Ureter (tissue), 1 donor: ENCODE measurements around the gene FAM13C. TPM values are rescaled to one million over a fixed set of nuclear protein-coding genes. Genes with fewer than 3 reads are reported as not detected.
"Not testable (repeated sequence)": the region's sequence is repeated elsewhere in the genome, so short reads cannot be mapped to it uniquely, and the experiment has no call there.

Experiments used
- DNase-seq: peaks from one replicate; pipeline ENCODE4 v3.0.0-alpha.2; 2020; ENCODE audit warnings: low spot score
- total RNA-seq: library from RNA; stranded (reverse); gene quantifications from one replicate; pipeline ENCODE4 v1.2.4, GENCODE V29; 2023
- donor health status: DM: yes; HTN: yes; CAD: no.

Gene FAM13C
- total RNA-seq: 26.6 TPM

- peak; percentile 69 for DNase-seq
Observed at GRCh38 chr10:59362144-59362958, at the start of gene FAM13C. Gene FAM13C, minus strand, starts transcription at chr10:59362549. Its CDS starts 89 bp downstream, at chr10:59362460.

DNA sequence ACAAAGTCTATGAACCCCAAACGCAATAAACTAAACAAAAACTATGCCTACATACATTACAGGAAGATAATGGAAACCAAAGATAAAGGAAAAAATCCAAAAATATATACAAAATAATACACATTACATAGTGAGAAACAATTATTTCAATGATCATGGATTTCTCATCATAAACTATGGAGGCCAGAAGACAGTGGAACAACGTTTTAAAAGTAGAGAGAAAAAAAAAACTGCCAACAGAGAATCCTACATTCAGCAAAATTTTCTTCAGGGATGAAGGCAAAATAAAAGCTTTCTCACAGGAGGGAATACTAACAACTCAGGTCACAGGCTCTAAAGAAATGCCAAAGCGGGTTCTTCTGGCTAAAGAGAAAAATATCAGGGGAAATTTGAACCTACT, 42.9 kb upstream of the FAM13C start:
- no peak for DNase-seq

GRCh38 chr10:59400214-59400613, 37.9 kb upstream of the FAM13C start:
- no peak for DNase-seq

DNA sequence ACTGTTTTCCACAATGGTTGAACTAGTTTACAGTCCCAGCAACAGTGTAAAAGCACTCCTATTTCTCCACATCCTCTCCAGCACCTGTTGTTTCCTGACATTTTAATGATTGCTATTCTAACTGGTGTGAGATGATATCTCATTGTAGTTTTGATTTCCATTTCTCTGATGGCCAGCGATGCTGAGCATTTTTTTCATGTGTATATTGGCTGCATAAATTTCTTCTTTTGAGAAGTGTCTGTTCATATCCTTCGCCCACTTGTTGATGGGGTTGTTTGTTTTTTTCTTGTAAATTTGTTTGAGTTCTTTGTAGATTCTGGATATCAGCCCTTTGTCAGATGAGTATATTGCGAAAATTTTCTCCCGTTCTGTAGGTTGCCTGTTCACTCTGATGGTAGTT, 37.0 kb upstream of the FAM13C start:
- DNase-seq: not testable (repeated sequence)

DNA sequence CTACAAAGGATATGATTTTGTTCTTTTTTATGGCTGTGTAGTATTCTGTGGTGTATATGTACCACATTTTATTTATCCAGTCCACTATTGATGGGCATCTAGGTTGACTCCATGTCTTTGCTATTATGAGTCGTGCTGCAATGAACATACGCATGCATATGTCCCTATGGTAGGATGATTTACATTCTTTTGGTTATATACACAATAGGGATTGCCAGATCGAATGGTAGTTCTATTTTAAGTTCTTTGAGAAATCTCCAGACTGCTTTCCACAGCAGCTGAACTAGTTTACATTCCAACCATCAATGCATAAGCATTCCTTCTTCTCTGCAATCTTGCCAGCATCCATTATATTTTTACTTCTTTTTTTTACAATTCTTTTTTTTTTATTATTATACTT, 35.6 kb upstream of the FAM13C start:
- DNase-seq: no peak

- DNase-seq: no peak
Observed at GRCh38 chr10:59395984-59396383, 33.6 kb upstream of the FAM13C start.

- DNase-seq: no peak
Observed at GRCh38 chr10:59393349-59393748, 31.0 kb upstream of the FAM13C start.

GRCh38 chr10:59391060-59391459, 28.7 kb upstream of the FAM13C start:
- no peak for DNase-seq

DNA sequence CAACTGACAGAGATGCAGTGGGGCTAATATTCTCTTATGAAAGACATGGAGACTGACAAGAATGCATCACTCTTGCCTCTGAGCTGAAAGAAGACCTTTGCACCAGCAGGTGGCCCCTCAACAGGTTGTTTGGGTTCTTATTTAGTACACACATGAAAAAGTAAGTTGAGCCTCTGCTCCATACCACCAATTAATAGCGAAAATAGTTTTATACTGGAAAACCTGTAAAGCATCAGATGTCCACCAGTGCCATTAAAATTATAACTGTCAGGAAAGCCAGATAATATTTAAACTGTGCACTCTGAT, 26.3 kb upstream of the FAM13C start:
- DNase-seq: no peak

- DNase-seq: no peak
Observed at GRCh38 chr10:59387951-59388670, 25.8 kb upstream of the FAM13C start.

GRCh38 chr10:59384761-59385160, 22.4 kb upstream of the FAM13C start:
- DNase-seq: no peak

GRCh38 chr10:59383908-59384307, 21.6 kb upstream of the FAM13C start:
- DNase-seq: no peak

- no peak for DNase-seq
Observed at GRCh38 chr10:59383436-59383835, 21.1 kb upstream of the FAM13C start.

GRCh38 chr10:59382831-59383295, 20.5 kb upstream of the FAM13C start:
- DNase-seq: no peak

GRCh38 chr10:59381687-59382086, 19.3 kb upstream of the FAM13C start:
- no peak for DNase-seq

- DNase-seq: no peak
Observed at GRCh38 chr10:59376846-59377245, 14.5 kb upstream of the FAM13C start.

GRCh38 chr10:59375990-59376389, 13.6 kb upstream of the FAM13C start:
- DNase-seq: no peak

DNA sequence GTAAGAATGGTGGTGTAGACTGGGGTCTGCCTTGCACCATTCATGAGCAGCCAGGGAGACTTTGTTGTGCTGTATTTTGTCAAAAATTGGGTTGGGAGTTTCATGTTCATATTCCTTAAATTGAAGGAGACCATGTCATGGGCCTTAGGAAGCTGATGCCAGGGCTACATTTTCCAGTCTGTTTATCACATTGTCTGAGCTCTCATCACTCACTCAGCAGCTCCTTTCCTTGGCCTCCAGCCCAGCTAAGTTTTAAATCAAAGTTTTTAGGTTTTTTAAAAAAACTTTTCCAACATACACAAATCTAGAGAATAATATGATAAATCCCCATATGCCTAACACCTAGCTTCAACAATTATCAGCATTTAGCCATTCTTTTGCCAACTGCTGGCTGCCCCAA, 12.6 kb upstream of the FAM13C start:
- DNase-seq: no peak

DNA sequence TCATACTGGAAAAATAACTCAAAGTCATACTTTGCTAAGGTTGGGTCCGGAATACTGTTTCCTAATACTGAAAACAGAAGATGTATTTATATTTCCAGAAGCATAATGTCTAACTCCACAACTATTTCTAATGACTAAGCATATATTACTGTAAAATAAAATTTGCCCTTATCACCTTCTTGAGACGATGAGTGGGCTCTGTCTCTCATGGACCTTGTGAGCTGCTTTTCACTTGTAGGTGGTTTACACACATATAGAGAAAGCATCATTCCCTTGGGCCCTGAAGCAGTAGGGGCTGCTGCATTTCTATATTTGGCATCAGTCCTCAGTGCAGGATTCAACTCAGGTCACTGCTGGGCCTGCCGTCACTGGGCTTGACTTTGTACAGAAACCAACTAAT, 10.7 kb upstream of the FAM13C start:
- DNase-seq: no peak

DNA sequence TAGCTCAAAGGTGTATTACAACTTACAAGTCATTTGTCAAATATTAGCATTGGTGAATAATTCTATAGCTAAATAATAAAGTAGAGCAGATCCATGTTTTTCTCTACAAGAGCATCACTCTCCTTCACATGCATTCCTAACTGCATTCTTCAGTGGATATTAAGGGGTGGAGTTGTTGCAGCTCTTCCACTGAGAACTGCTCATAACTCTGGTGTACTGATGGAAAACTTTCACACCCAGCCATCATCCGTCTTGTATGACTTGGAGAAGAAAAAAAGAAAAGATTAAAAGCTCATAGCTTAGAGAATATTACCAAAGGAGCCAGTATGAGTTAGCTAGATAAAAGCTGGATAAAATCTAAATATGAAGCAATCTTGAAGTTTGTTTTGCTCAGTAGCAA, 10.2 kb upstream of the FAM13C start:
- DNase-seq: no peak

DNA sequence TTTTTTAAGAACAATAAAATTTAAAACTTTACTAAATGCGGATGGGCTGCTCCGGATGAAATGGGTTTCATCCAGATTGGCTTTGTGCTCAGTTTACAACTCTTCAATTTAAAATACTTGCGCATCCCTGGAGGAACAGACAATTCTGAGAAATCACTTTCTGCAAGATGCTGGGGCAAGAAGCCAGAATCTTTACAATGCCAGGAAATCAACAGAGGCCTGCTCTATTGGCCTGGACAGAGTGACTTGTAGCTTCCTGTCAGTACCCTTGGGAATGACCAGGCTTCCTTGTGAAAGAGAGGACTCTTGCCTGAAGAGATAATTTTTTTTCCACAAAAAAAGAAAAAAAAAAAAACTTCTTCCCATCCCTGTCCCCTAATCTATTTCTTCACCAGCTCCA, 3.9 kb upstream of the FAM13C start:
- no peak for DNase-seq

GRCh38 chr10:59363446-59363958, 1.2 kb upstream of the FAM13C start:
- no peak for DNase-seq

DNA sequence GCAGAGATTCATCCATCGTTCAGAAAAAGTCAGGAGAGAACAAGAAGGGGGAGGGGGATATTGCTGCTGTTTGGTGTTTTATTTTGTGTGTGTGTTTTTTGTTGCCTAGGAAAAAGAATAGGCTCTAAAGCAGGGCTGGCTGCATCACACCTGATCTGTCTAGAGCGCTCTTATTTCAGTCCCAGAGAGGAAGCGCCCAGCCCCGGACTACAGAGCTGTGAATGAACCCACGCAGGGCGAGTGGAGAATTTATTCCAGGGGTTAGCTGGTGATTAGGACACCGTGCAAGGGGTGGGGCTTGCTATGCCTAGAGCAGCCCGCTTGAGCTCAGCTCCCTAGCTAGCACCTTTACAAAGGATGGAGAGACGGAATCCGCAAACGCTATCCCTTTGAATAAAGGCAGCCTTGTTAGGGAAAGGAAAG, 621 bp upstream of the FAM13C start:
- DNase-seq: peak; percentile 67
